Stimulated activated CD8-positive, alpha-beta memory T cell treated with anti-CD3 and anti-CD28 coated beads, Interleukin-4, amount 100 ng/mL, for 4 hours (primary cell): Measurements from ENCODE around the gene UBA6.
"Not testable (repeated sequence)": the region's sequence is repeated elsewhere in the genome, so short reads cannot be mapped to it uniquely, and the experiment has no call there.

Experiments
- DNase-seq, 2 donors: peaks; one replicate each; pipeline ENCODE4 v3.0.0-alpha.2; 2020; ENCODE audit warnings: low read depth in 2 of 2, low spot score in 1 of 2

Gene UBA6

GRCh38 chr4:67700738-67701516 is at the start of gene UBA6:
TSS of gene UBA6 (minus strand) at chr4:67701155. CDS start at chr4:67701119, 36 bp downstream.
- DNase-seq, result peak; percentile 89 to 94

- DNase-seq, result no peak
Observed at GRCh38 chr4:67750691-67751090, 49.7 kb upstream of the UBA6 start.

- DNase-seq, result no peak
Observed at GRCh38 chr4:67749286-67749685, 48.3 kb upstream of the UBA6 start.

- DNase-seq, result no peak
Observed at GRCh38 chr4:67746797-67747495, 46.0 kb upstream of the UBA6 start.

GRCh38 chr4:67744561-67745283 is 43.8 kb upstream of the UBA6 start:
- DNase-seq, result no peak

GRCh38 chr4:67743194-67743593 is 42.2 kb upstream of the UBA6 start:
- DNase-seq, result no peak

- no peak for DNase-seq
Observed at GRCh38 chr4:67736262-67736661, 35.3 kb upstream of the UBA6 start.

GRCh38 chr4:67735325-67735724 is 34.4 kb upstream of the UBA6 start:
- no peak for DNase-seq

GRCh38 chr4:67730511-67730910 is 29.6 kb upstream of the UBA6 start:
- DNase-seq, result not testable (repeated sequence)

- no peak for DNase-seq
Observed at GRCh38 chr4:67727124-67727850, 26.3 kb upstream of the UBA6 start.

- DNase-seq, result no peak
Observed at GRCh38 chr4:67725981-67726380, 25.0 kb upstream of the UBA6 start.

GRCh38 chr4:67725132-67725531 is 24.2 kb upstream of the UBA6 start:
- DNase-seq, result no peak

- DNase-seq, result no peak
Observed at GRCh38 chr4:67723949-67724348, 23.0 kb upstream of the UBA6 start.

- no peak for DNase-seq
Observed at GRCh38 chr4:67723341-67723740, 22.4 kb upstream of the UBA6 start.

- no peak for DNase-seq
Observed at GRCh38 chr4:67721770-67722597, 21.0 kb upstream of the UBA6 start.

- DNase-seq, result no peak
Observed at GRCh38 chr4:67721315-67721769, 20.4 kb upstream of the UBA6 start.

- no peak for DNase-seq
Observed at GRCh38 chr4:67719953-67720617, 19.1 kb upstream of the UBA6 start.

- DNase-seq, result no peak
Observed at GRCh38 chr4:67718848-67719247, 17.9 kb upstream of the UBA6 start.

GRCh38 chr4:67717586-67717985 is 16.6 kb upstream of the UBA6 start:
- no peak for DNase-seq

- no peak for DNase-seq
Observed at GRCh38 chr4:67714955-67715354, 14.0 kb upstream of the UBA6 start.
